Fibroblast of villous mesenchyme (primary cell): ENCODE measurements around the gene DUS4L. TPM values are rescaled to one million over a fixed set of nuclear protein-coding genes. Genes with fewer than 3 reads are reported as not detected.
A peak's percentile ranks its signal among the peaks of the same experiment; 100 is the strongest.
"Not testable (repeated sequence)": the region's sequence is repeated elsewhere in the genome, so short reads cannot be mapped to it uniquely, and the experiment has no call there.

Source experiments
- DNase-seq: peaks from one replicate; pipeline ENCODE4 v3.0.0-alpha.2; 2010; ENCODE audit warnings: low read depth
- H3K4me3 ChIP-seq: 2 replicates; pipeline ENCODE4 v1.5.1; 2011; ENCODE audit warnings: low read depth, mild to moderate bottlenecking, low read length
- CTCF ChIP-seq: IDR thresholded peaks from 2 replicates; pipeline ENCODE4 v1.5.1; 2012; ENCODE audit warnings: low read depth, mild to moderate bottlenecking, low read length; ENCODE audit not compliant: insufficient read depth
- total RNA-seq: library from RNA; depleted of rRNA; stranded (reverse); fragments of >200 nt; gene quantifications from 2 replicates; pipeline ENCODE4 v1.2.3, GENCODE V29; 2012

Gene DUS4L
- 7.4 and 10.4 TPM in 2 replicates for total RNA-seq

GRCh38 chr7:107563775-107564552 is at the start of gene DUS4L, which contains the start of gene COG5:
Gene DUS4L (plus strand): TSS chr7:107563971. CDS start chr7:107567071, 3,100 bp downstream.
Gene COG5 (minus strand): TSS chr7:107563920. CDS start chr7:107563896, 24 bp downstream.
- H3K4me3 ChIP-seq = peak within 1 kb of the TSS; percentile 79
- peak; percentile 82 for DNase-seq
- TF ChIP-seq CTCF = no peak

- no peak for DNase-seq
- TF ChIP-seq CTCF = no peak
- H3K4me3 ChIP-seq = no peak overlapping the region
Observed at GRCh38 chr7:107526672-107527071, 37.1 kb upstream of the DUS4L start.

GRCh38 chr7:107527196-107527595 is 36.6 kb upstream of the DUS4L start:
- no peak overlapping the region for H3K4me3 ChIP-seq
- no peak for DNase-seq
- TF ChIP-seq CTCF = no peak

GRCh38 chr7:107528461-107528860 is 35.3 kb upstream of the DUS4L start:
- peak; percentile 32 for DNase-seq
- no peak for TF ChIP-seq CTCF
- H3K4me3 ChIP-seq = no peak overlapping the region

GRCh38 chr7:107530751-107531150 is 33.0 kb upstream of the DUS4L start:
- DNase-seq = no peak
- no peak for TF ChIP-seq CTCF
- no peak overlapping the region for H3K4me3 ChIP-seq

GRCh38 chr7:107534139-107534538 is 29.6 kb upstream of the DUS4L start:
- no peak for DNase-seq
- H3K4me3 ChIP-seq = no peak overlapping the region
- TF ChIP-seq CTCF = no peak

GRCh38 chr7:107537228-107537627 is 26.5 kb upstream of the DUS4L start:
- DNase-seq, H3K4me3 ChIP-seq: not testable (repeated sequence)
